HG02588 (cell line): ENCODE results near the gene MBD3.

Experiments used
- ATAC-seq: cut with Tn5 transposase; IDR thresholded peaks from one replicate; pipeline ENCODE4 v1.9.1; 2021; ENCODE audit warnings: mild to moderate bottlenecking, moderate library complexity; ENCODE audit not compliant: unreplicated experiment

Gene MBD3

GRCh38 chr19:1619703-1620102, 27.0 kb upstream of the MBD3 start:
- ATAC-seq, result no peak

- no peak for ATAC-seq
Measured at GRCh38 chr19:1619094-1619439, 26.4 kb upstream of the MBD3 start.

- ATAC-seq, result no peak
Measured at GRCh38 chr19:1618157-1619093, 25.8 kb upstream of the MBD3 start.

DNA sequence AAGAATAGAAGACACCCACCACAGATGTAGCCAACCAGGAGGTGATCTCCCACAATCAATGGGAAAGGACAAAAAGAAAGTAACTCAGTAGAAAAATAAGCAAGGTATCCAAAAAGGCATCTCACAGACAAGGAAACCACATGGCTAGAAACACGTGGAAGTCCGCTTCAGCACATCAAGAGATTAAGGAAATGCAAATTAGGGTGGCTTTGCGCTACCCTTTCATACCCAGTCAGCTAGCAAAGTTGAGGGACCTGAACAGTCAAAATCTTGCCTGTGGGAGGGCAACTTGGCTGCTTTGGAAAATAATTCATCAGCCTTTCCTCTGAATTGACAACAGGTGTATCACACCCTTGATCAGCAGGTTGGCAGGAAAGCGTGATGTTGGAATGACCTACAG, 24.2 kb upstream of the MBD3 start:
- ATAC-seq, result no peak

DNA sequence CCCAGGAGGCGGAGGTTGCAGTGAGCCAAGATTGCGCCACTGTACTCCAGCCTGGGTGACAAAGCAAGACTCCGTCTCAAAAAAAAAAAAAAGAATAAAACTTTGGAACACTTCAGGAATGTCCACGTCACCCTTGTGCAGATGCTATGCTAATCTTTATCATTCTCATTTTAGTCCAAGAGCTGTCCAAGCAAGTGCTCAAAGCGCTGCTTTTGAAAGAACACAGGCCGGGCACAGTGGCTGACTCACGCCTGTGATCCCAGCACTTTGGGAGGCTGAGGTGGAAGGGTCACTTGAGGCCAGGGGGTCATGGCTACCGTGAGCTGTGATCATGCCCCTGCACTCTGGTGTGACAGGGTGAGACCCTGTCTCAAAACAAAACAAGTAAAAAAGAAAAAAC, 23.7 kb upstream of the MBD3 start:
- ATAC-seq, result no peak

DNA sequence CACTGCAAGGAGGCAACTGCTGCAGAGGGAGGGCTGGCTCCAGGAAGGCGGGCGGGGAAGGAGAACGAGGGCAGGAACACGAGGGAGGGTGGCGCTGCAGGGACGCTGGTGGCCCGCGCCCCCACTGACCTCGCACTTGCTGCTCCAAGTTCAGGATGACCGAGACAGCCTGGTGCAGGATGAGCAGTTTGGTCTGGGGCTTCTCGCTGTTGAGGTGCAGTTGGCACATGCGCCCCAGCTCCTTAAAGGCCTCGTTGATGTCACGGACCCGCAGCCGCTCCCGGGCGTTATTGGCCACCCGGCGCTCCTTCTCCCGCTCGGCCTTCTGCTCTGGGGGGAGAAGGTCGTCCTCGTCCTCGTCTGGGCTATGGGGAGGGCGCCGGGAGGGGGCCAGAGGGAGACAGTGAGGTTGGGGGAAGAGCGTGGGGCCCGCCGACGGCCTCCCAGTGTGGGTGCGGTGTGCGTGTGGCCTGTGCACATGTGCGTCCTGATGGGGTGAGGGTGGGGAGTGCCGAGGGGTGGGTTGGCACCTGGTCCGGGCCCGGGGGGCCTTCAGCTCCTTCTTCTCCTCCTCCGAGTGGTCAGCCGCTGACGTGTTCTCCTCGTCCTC, 22.6 kb upstream of the MBD3 start:
- no peak for ATAC-seq

GRCh38 chr19:1613808-1614570, 21.3 kb upstream of the MBD3 start:
- no peak for ATAC-seq

GRCh38 chr19:1613146-1613545, 20.5 kb upstream of the MBD3 start:
- no peak for ATAC-seq

GRCh38 chr19:1612114-1613086, 19.7 kb upstream of the MBD3 start:
- ATAC-seq, result no peak

DNA sequence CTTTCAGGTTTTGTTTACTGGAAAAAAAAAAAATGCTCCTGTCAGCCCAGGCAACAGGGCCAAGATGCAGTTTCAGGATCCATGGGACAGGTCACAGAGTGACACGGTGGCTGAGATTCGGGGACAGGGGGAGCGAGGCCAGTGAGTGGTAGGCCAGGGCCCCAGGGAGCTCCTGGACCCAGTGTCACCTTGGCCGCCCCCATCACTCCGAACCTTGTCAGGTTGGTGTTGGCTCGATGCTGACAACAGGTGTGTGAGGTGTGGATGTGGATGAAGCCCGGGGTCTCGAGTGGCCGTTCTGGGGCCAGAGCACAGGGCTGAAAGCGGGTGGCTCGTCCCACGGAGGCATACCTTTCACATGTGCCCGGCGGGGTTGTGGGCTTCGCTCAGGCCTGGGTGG, 18.7 kb upstream of the MBD3 start:
- ATAC-seq, result no peak

DNA sequence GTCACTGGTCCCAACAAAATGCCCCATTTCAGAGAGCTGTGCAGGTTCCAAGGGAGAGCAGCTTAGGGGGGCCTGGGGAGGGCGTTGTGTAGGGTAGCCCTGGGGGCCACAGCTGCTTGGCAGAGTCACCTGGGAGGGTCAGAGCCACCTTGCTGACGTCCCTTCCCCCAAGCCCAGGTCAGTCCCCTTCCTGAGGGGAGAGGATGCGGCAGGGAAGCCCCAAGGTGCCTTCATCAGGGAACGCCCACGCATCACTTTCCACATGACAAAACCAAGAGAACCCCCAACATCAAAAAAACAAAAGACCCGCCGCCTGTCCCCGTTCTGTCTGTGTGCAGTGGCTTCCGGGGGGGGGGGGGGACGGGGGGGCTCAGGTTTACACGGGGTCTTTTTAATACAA, 17.9 kb upstream of the MBD3 start:
- ATAC-seq, result no peak

- no peak for ATAC-seq
Measured at GRCh38 chr19:1609680-1610474, 17.2 kb upstream of the MBD3 start.

GRCh38 chr19:1609103-1609396, 16.4 kb upstream of the MBD3 start:
- ATAC-seq, result no peak

DNA sequence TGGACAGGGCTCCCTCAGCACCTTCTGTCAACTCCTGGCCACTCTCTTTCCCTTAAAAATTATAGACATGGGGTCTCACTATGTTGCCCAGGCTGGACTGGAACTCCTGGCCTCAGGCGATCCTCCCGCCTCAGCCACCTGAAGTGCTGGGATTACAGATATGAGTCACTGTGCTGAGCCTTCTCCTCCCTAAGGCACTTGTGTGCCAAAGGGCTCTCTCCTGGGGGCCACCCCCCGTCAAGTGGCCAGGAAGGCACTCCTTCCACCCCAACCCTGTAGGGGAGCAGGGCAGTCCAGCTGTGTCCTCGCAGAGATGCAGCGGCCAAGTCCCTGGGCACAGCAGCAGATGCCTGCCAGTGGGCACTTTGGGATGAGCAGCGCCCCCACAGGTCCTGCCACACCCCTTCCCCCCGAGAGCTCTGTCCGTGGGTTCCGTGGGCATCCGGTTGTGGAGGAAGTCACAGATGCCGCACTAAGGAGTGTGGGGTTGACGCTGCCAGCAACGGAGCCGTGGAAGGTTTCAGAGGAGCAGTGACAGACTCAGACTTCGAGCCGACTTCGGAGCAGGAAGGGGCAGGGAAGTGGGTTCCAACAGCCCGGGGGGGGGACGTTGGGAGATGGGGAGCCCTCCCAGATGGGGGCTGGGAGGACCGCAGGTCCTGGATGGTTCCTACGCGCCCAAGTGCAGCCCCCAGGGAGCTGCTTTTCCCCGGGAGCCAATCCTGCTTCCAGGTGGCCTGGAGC, 15.9 kb upstream of the MBD3 start:
- ATAC-seq, result no peak

GRCh38 chr19:1606138-1606651, 13.5 kb upstream of the MBD3 start:
- no peak for ATAC-seq

GRCh38 chr19:1605236-1606137, 12.8 kb upstream of the MBD3 start, which contains the start of gene UQCR11:
UQCR11 (minus strand) TSS chr19:1605462; CDS start chr19:1605409, 53 bp downstream.
- peak; percentile 79 for ATAC-seq

GRCh38 chr19:1602091-1602707, 9.5 kb upstream of the MBD3 start:
- no peak for ATAC-seq
